Stimulated activated CD4-positive, alpha-beta T cell treated with anti-CD3 and anti-CD28 coated beads, Interleukin-15, amount 100 ng/mL, for 48 hours (primary cell): ENCODE results near the gene VPS33B.
"Not testable (repeated sequence)": the region's sequence is repeated elsewhere in the genome, so short reads cannot be mapped to it uniquely, and the experiment has no call there.

Experiments used
- DNase-seq, 2 donors: peaks; one replicate each; pipeline ENCODE4 v3.0.0-alpha.2; 2020; ENCODE audit warnings: low read depth in 2 of 2

The VPS33B gene

DNA sequence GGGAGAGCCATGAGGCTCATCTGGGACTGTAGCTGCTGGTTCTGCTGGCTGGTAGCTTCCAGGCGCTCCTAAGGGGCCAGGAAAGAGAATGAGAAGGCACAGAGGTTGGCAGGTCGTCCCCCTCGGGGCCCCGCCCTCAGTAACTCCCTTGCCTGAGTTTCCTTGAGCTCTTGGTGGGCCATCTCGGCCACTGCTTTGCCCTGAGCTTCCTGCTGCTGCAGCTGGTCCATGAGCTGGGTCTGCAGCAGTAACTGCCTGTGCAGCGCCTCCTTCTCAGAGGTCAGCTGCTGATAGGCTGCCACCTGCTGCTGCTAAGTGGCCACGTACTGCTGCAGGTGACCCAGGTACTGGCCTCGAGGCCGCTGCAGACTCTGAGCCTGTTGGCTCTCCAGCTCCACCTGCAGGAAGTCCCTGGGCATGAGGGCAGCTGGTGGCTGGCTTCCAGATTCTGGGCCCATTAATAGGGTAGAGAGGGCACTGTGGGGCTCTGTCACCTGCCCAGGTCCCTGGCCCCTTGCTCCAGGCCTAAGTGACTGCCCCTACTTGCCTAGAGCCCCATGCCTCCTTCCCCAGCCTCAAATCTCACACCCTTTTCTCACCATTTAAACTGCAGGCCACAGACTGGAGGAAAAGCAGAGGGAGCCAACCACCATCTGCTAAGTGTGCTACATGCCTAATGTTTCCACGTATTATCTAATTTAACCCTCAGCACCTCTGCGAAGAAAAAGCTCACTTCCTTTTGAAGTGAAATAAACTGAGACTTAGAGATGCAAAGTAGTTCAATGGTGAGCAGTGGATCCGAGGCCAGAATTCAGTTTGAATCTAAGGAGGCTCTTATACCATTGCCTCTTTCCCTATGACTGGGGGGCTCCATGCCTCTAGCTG is 10.8 kb upstream of the VPS33B start:
- peak; percentile 38 to 50 for DNase-seq

DNA sequence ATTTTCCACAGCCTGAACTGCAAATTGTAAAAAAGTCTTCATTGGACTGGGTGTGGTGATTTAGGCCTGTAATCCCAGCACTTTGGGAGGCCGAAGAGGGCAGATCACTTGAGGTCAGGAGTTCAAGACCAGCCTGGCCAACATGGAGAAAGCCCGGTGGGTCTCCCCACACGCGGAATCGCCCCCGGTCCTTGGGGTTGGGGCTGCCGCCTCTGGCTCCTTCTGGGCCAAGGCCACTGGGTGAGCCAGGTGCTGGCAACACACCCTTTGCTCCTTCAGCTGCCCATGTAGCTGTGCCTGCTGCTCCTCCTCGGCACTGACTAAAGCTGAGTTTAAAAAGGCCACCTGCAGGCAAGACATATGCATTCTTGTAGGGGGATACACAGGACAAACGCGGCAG is 9.4 kb upstream of the VPS33B start:
- DNase-seq: no peak

DNA sequence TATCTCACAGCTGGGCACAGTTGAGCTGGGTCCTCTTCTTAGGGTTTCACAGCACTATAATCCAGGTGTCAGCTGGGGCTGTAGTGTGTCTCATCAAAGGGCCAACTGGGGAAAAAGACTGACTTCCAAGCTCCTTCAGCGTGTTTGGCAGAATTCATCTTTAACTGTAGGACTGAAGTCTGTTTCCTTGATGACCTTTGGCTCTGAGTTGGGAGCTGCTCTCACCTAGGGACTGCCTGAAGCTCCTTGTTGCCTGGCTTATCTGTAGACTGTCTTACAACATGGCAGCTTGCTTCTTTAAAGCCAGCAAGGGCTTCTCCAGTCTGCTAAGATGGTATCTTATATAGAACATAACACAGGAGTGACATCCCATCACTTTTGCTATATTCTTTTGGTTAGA is 5.3 kb upstream of the VPS33B start:
- no peak for DNase-seq

DNA sequence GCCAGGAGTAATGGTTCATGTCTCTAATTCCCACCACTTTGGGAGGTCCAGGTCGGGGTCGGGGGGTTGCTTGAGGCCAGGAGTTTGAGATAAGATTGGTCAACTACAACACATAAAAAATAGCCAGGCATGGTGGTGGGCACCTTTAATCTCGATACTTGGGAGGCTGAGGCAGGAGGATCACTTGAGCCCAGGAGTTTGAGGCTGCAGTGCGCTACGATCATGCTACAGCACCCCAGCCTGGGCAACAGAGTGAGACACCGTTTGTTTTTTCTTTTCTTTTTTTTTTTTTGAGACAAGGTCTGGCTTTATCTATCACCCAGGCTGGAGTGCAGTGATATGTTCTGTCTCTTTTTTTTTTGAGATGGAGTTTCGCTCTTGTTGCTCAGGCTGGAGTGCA is 1.3 kb upstream of the VPS33B start:
- DNase-seq: no peak

DNA sequence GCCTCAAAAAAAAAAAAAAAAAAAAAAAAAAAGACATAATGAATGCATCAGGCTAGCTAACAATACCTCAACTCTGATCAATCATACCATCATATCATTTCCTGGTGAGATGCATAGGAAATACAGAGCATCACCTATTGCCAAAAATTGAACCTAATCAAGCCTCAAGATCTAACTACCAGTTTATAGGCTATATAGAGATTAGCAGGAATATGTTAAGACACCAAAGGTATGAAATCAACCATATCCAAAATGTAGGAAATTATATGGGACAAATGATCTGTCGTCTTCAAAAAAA is 387 bp upstream of the VPS33B start:
- no peak for DNase-seq

DNA sequence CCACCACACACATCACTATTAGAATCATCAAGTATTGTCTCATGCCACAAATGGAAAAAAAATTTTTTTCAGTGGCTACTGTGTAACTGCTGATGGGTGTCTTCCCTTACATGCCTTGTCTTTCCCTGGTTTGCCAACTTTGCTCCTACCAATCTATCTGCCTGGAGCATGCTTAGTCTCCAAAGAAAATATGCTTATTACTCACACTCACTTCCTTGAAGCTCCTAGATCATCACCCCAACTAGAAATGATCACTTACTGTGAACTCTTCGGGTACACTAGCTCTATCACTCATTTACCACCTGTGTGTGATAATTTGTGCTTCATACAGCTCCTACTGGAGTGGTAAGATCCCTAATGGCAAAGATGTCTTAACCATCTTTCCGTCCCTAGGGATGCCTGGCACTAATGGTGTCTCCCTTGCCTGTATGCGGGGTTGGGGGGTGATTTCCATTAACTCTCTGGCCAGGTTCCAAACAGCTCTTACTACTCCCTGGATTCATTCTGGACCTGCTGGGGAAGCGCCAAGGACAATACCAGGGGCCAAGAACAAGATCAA is 799 bp downstream of the VPS33B start:
- DNase-seq: no peak

DNA sequence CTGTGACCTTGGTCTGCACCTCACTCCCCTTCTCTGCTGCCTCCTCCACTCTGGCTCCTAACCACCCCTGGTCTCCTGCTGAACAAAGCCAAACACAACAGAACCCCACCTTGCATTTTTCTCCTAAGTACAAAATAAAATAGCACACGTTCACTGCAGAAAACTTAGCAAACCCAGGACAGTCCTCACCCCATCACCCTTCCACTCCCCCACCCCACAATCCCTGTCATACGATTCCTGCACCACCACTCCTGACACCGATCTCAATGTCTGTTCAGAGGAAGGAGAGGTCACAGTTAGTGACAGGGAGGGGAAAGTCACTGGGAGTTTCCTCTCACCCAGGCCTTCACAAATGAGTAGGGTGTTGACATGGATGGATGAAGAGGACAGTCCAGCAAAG is 4.2 kb downstream of the VPS33B start:
- DNase-seq: no peak

DNA sequence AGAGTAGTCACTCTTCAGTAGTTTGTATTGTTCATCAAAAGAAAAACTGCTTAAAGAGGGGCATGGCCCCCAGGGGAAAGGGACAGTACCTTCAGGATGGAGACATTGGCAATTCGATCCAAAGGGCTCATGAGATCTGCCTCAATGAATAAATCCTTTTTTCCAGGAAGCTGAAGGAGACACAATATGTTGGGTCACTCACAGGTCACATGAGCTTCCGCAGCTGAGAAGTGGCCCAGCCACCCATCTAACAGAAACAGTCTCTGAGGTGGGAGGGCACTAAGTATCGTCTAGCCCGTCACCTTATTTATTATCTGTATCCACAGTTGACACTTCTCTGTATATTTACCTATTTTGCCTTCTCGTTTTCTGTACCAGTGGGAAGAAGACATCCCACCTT is 4.7 kb downstream of the VPS33B start:
- DNase-seq: no peak

DNA sequence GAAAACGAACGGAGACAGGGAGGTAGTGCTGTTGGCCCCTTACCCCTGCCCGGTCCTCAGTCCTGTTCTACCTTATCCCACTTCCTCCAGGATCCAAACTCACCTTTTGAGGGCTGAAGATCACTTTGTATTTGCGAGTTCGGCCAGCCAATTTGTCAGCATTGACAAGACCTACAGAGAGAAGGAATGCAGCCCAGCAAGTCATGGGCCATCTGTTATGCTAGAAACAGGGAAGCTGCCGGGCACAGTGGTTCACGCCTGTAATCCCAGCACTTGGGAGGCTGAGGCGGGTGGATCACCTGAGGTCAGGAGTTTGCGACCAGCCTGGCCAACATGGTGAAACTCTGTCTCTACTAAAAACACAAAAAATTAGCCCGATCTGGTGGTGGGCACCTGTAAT is 8.7 kb downstream of the VPS33B start:
- not testable (repeated sequence) for DNase-seq

DNA sequence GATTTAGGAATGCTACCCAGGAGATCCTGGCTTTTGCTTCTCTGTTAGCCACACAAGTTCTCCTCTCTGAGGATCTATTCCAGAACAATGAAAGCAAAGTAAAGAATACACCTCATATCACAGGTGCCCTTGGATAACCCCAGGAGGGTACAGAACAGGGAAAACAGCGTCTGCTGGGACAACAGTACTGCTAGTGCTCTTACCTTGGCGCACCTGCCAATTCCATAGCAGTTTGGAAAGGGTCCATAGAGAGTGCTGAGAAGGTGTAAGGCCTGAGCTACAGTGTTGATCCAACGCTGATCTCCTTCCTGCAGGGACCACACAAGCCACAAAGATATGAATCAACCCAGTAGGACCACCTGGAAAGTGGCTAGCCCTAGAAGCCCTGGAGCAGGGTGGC is 15.1 kb downstream of the VPS33B start:
- no peak for DNase-seq

DNA sequence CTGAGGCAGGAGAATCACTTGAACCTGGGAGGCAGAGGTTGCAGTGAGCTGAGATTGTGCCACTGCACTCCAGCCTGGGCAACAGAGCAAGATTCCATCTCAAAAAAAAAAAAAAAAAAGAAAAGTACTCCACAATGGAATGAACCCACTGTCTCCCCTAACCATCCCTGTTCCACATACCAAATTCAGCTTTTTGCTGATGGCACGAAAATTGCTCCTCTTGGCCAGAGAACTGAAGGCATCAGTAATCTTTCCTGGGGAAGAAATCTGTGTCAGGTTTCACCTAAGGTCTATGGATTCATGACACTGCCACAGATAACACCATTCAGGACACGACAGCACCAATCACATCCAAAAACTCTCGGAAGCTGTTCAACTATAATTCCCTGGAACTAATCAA is 21.2 kb downstream of the VPS33B start:
- no peak for DNase-seq

DNA sequence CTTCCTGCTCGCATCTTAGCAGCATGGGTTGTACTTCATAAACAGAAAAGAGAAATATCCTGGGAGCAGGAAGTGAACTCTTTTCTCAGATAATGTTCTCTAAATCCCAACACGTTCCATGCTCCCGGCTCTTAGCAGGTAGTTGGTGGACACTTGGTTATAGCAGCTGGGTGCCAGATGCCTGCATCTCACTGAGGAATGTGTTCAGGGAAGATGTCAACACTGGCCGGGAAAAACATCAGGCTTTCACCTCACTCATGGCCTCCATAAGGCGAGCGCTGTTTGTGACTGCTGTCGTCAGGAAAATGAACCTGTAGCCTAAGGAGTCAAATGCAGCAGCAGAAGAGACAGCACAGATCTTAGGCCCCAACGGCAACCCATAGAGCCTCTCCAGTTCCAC is 23.7 kb downstream of the VPS33B start:
- DNase-seq: no peak

DNA sequence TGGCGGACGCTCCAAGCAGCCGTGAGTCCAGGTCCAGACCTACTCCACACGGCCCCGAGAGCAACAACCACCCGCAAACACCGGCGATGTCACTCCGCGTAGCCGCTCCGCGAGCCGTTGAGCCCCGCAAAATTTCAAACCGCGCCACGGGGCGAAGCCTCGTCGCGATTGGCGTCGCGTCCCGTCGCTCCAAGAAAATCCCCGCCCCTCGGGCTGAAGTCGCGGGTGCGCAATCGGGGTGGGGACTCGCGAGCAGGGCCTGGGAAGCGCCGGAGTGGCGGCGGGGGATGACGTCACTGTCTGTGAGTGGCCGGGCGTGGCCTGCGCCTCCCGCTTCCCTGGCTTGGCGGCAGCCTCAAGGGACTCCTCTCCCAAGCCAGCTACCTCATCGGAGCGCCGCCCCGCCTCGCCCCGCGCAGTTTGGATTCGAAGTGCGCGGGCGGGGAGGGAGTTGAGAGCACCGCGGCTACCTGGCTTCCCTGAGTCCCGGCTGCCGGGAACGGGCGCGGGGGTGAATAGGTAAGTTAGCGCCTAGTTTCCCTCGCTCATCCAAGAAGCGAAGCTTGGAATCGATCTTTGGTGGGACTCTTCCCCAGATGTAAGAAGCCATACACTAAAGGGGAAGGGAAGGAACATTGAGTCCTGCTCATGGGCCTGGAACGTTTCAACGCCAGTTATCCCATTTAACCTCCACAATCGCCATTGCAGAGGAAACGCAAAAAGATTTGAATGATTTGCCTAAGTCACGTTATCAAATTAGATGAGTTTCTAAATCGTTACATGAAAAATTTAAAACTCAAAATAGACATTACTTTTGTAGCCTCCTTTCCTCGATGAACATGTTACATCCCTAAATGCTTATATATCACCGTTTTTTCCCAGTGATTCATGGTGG is 27.7 kb downstream of the VPS33B start, which contains the start of gene PRC1:
TSS of gene PRC1 (minus strand) at position 119 of the 895 bp plus-strand sequence. CDS start at position 1, 118 bp downstream.
- peak; percentile 96 to 98 for DNase-seq

DNA sequence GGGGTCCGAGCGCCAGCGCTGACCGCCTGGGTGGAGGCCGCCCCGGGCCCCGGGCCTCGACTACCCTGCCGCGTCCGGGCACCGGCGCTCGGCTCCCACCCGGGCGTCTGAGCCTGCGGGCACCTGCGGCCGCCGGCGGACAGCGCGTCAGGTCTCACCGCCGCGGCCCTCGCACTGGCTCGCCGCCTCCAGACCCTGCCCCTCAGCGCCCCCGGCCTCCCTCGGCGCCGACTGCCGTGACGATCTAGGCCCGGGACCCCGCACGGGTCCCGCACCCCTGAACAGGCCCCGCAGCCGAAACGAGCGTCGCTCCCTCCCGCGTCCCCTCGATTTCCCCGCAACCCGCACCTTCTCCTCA is 28.4 kb downstream of the VPS33B start:
- DNase-seq: no peak

DNA sequence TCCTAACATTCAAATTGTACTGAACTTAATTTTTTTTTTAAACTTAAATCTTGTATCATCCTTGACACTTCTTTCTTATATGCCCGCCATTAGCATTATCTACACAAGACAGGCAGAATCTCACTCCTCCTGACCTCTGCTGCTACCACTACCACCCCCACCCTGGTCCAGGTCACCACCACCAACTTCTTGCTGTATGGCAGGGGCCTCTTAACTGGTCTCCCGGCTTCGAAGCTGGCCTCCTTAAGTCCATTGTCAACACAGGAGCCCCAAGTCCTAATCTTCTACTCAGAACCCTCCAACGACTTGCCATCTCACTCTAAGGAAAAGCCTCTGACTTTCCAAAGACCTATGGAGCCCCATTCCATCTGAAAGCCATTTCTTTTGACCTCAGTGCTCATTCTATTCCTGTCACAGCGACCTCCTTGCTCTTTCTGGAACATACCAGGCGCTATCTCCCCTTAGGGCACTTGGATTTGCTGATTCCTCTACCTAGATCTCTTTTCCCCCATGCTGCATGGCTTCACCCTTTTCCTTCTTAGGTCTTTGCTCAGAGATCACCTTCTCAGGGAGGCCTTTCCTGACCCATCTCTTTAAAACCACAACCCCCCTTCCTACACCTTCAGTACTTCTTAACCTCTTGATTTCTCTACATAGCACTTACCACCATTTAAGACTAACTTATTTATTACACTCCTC is 30.7 kb downstream of the VPS33B start:
- no peak for DNase-seq

DNA sequence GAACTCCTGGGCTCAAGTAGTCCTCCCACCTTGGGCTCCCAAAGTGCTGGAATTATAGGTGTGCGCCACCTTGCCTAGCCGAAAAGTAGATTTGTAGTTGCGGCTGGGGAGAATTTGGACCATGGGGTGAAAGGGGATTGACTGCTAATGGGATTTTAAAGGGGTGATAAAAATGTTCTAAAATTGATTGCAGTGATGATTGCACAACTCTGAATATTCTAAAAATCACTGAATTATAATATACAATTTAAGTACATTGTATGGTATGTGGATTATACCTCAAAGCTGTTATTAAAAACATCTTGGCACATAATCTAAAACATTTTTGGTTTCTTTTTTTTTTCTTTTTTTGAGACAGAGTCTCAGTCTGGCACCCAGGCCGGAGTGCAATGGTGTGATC is 31.9 kb downstream of the VPS33B start:
- DNase-seq: no peak

DNA sequence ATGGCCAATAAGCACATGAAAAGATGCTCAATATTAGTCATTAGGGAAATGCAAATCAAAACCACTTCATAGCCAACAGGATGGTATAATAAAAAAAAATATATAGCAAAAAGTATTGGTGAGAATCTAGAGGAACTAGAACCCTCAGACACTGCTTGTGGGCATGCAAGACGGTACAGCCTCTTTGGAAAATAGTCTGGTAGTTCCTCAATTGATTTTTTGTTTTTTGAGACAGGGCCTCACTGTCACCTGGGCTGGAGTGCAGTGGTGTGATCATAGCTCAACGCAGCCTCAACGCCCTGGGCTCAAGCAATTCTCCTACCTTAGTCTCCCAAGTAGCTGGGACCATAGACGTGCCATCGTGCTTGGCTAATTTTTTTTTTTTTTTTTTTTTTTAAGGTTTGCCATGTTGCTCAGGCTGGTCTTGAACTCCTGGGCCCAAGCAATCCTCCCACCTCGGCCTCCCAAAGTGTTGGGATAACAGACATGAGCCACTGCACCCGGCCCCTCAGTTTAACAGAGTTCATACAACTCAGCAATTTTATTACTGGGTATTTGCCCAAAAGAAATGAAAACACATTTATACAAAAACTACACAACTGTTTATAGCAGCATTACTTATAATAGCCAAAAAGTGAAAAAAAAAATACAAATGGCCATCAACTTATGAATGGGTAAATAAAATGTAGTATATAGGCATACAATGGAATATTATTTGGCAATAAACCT is 33.2 kb downstream of the VPS33B start:
- no peak for DNase-seq

DNA sequence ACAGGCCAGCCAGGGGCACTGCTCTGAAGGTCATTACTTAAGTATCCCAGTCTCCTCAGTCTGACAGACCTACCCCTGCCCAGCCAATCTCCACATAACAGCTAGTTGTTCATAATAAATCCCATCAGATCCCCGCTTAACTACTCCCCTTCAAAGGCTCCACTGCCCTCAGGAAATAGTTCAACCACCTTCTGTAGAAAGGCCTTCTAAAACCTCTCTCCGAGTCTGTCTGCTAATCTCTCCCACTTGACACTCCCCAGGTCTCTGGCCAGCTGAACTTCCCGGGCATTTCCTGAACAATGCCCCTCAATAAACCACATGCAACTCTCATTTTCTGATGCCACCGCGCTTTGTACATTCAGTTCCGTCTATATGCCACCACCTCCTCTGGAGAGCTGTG is 34.1 kb downstream of the VPS33B start:
- DNase-seq: no peak

DNA sequence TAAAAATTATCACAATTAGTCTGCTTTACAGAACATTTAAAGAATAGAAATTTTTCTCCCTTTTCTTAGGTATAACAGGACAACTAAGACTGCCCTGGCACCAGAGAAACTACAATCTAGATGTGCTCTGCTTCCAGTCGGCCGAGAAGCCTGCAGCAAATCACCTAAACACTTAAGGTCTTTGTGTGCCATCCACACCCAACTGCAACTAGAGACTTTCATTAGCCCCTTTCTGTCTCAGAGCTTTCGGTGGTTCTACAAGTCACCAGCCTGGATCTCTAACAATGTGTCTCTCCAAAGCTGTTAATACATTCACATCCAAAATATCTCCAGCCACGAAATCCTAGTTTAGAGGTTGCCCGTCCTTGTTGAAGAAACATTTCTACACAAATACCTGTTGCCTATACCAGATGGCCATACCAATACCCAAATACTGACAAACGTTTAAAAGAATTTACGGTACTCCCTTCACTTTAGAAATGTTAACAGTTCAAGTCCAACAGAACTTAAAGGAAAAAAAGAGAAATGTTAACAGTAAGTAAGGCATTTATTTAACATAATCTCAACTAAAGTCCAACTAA is 34.7 kb downstream of the VPS33B start:
- no peak for DNase-seq

DNA sequence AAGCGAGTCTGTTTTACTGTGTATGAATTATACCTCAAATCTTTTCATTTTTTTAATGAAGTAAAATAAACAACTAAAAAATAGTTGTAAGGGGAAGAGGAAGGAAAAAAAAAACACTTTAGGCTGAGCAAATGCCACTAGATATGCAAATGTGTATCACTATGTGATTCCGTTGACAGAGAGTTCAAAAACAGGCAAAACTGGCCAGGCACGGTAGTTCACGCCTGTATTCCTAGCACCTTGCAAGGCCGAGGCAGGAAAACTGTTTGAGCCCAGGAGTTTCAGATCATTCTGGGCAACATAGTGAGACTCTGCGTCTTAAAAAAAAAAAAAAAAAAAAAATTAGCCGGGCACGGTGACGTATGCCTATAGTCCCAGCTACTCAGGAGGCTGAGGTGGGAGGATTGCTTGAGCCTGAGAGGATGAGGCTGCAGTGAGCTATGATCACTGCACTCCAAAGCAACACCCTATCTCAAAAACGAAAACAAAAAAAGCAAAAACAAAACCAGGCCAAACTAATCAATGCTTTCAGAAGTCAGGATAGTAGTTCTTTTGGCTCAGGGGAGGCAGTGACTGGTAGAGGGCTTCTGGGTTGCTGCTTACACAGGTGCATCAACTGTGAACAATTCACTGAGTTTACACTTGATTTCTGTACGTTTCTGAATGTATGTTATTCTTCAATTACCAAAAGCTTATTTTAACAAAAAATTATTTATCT is 35.4 kb downstream of the VPS33B start:
- no peak for DNase-seq
